ENCODE measurements around the gene FADS2. TPM values are rescaled to one million over a fixed set of nuclear protein-coding genes. Genes with fewer than 3 reads are reported as not detected.

The FADS2 gene
- total and polyA plus RNA-seq, 2 of the 13 experiments (the other 11 are each of a cell fraction or from before 2014, with no cell fraction given) = 90.1 to 124 TPM

DNA sequence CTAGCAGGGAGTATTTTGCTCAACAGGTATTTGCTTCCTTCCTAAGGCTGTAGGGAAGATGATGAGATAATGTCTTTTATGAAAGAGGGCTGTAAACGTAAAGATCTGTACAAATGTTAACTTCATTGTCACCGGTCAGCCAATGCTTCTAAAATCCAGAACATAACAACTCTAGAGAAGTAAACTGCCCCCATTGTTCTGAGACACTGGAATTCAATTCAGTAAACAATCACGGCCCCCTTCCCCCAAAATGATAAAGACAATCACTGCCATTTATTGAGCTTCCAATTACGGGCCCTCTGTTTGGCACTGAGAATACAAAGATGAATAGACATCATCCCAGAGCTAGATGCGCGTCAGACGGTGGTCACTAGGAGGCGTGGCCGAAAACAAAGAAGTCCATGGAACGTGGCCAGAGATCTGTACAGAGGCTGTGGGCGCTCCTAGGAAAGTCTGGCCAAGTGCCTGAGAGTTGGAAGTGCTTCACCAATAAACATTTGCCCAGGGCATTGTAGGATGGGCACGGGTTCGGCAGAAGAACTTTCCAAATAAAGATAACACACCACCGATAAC lies 36.3 kb upstream of the FADS2 start (continued):
- TF ChIP-seq CSRNP2 (CRISPR knock-in tag; conservative IDR thresholded peaks at IDR 0.05; ENCODE audit: low read depth) = no peak
- no peak for TF ChIP-seq CHD2 (IDR thresholded peaks at IDR 0.05; ENCODE audit: low read depth, low read length)
- TF ChIP-seq SAFB2 (CRISPR knock-in tag; IDR thresholded peaks at IDR 0.05; ENCODE audit: borderline replicate concordance, low read depth) = no peak
- no peak for TF ChIP-seq PBX3 (CRISPR knock-in tag; IDR thresholded peaks at IDR 0.05; ENCODE audit: borderline replicate concordance)
- no peak for TF ChIP-seq MATR3 (CRISPR knock-in tag; IDR thresholded peaks at IDR 0.05)
- no peak for TF ChIP-seq CENPX (CRISPR knock-in tag; IDR thresholded peaks at IDR 0.05)
- TF ChIP-seq ZNF121 (CRISPR knock-in tag; IDR thresholded peaks at IDR 0.05) = no peak
- TF ChIP-seq CEBPG (CRISPR knock-in tag; IDR thresholded peaks at IDR 0.05) = no peak
- TF ChIP-seq, protein P1, sequence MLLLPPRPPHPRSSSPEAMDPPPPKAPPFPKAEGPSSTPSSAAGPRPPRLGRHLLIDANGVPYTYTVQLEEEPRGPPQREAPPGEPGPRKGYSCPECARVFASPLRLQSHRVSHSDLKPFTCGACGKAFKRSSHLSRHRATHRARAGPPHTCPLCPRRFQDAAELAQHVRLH (CRISPR knock-in tag; IDR thresholded peaks at IDR 0.05; ENCODE audit: borderline replicate concordance, low read depth) = no peak
- no peak for TF ChIP-seq DZIP1 (CRISPR knock-in tag; IDR thresholded peaks at IDR 0.05)
- TF ChIP-seq, protein P2, sequence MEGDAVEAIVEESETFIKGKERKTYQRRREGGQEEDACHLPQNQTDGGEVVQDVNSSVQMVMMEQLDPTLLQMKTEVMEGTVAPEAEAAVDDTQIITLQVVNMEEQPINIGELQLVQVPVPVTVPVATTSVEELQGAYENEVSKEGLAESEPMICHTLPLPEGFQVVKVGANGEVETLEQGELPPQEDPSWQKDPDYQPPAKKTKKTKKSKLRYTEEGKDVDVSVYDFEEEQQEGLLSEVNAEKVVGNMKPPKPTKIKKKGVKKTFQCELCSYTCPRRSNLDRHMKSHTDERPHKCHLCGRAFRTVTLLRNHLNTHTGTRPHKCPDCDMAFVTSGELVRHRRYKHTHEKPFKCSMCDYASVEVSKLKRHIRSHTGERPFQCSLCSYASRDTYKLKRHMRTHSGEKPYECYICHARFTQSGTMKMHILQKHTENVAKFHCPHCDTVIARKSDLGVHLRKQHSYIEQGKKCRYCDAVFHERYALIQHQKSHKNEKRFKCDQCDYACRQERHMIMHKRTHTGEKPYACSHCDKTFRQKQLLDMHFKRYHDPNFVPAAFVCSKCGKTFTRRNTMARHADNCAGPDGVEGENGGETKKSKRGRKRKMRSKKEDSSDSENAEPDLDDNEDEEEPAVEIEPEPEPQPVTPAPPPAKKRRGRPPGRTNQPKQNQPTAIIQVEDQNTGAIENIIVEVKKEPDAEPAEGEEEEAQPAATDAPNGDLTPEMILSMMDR (CRISPR knock-in tag; IDR thresholded peaks at IDR 0.05) = peak; percentile 34; the same call in 1 of the 2 replicates
- TF ChIP-seq KLF16 (CRISPR knock-in tag; IDR thresholded peaks at IDR 0.05) = 0 out of 4 replicates have a peak, but pooled peaks of 1 of the 2 experiments have one; percentile 17
- TF ChIP-seq, protein P3, sequence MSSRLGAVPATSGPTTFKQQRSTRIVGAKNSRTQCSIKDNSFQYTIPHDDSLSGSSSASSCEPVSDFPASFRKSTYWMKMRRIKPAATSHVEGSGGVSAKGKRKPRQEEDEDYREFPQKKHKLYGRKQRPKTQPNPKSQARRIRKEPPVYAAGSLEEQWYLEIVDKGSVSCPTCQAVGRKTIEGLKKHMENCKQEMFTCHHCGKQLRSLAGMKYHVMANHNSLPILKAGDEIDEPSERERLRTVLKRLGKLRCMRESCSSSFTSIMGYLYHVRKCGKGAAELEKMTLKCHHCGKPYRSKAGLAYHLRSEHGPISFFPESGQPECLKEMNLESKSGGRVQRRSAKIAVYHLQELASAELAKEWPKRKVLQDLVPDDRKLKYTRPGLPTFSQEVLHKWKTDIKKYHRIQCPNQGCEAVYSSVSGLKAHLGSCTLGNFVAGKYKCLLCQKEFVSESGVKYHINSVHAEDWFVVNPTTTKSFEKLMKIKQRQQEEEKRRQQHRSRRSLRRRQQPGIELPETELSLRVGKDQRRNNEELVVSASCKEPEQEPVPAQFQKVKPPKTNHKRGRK (CRISPR knock-in tag; IDR thresholded peaks at IDR 0.05) = no peak
- TF ChIP-seq ZNF335 (CRISPR knock-in tag; IDR thresholded peaks at IDR 0.05) = no peak
- TF ChIP-seq NCOA1 (CRISPR knock-in tag; IDR thresholded peaks at IDR 0.05) = no peak
- TF ChIP-seq GZF1 (CRISPR knock-in tag; IDR thresholded peaks at IDR 0.05) = no peak
- no peak for TF ChIP-seq RAD51 (IDR thresholded peaks at IDR 0.05; ENCODE audit: borderline replicate concordance)
- no peak for TF ChIP-seq NFE2L1 (CRISPR knock-in tag; IDR thresholded peaks at IDR 0.05; ENCODE audit: borderline replicate concordance)
- peak; percentile 1; the same call in 1 of the 2 replicates for TF ChIP-seq GATAD2A (CRISPR knock-in tag; IDR thresholded peaks at IDR 0.05)
- no peak for TF ChIP-seq FOXM1 (CRISPR knock-in tag; IDR thresholded peaks at IDR 0.05)
- TF ChIP-seq KLF15 (CRISPR knock-in tag; IDR thresholded peaks at IDR 0.05; ENCODE audit: borderline replicate concordance) = no peak
- TF ChIP-seq ZNF382 (CRISPR knock-in tag; IDR thresholded peaks at IDR 0.05; ENCODE audit: borderline replicate concordance) = no peak

Measured in HepG2 (cell line).